DND-41 (cell line): ENCODE measurements around the gene CREBZF.

Source experiments
- CTCF ChIP-seq: IDR thresholded peaks from 2 replicates; pipeline ENCODE4 v1.5.1; 2012; ENCODE audit warnings: borderline replicate concordance, low read length, moderate library complexity, mild to moderate bottlenecking; ENCODE audit not compliant: poor library complexity, severe bottlenecking; ENCODE audit errors: extremely low read depth
- EZH2 ChIP-seq: IDR thresholded peaks from 3 replicates; pipeline ENCODE4 v1.6.1; 2012; ENCODE audit warnings: borderline replicate concordance, low read depth, mild to moderate bottlenecking, moderate library complexity, low read length, inconsistent platforms; ENCODE audit not compliant: severe bottlenecking

GRCh38 chr11:85685820-85686459 lies 21.0 kb upstream of the CREBZF start, which contains the start of gene CCDC89:
- TF ChIP-seq CTCF (no peak), EZH2 (no peak)
